PC-9 (cell line): Measurements from ENCODE around the gene SH3GL3. TPM values are rescaled to one million over a fixed set of nuclear protein-coding genes. Genes with fewer than 3 reads are reported as not detected.

Experiments used
- BruUV-seq: library from RNA; stranded (reverse); fragments of 400-500 nt; replicated peaks from 2 replicates; lab custom pipeline; 2021; lab: Mats Ljungman, UMichigan
- CTCF ChIA-PET: fragments of 300-600 bp; sonication (Branson Sonifier 250); formaldehyde crosslinking; loops from one replicate; lab custom pipeline; 2022; ENCODE audit warnings: antibody characterized with exemption; lab: Charles Lee
- POLR2A ChIA-PET: fragments of 300-600 bp; sonication (Branson Sonifier 250); formaldehyde crosslinking; loops from one replicate; lab custom pipeline; 2022; ENCODE audit warnings: antibody characterized with exemption; ENCODE audit not compliant: unreplicated experiment; lab: Charles Lee
- DNase-seq, 2 experiments: peaks; one replicate each; pipeline versions ENCODE4 v3.0.0 to v3.0.0-alpha.2; 2015 to 2022; ENCODE audit warnings: mixed read lengths in 1 of 2
- H2AFZ ChIP-seq: fragments of 200-600 bp; sonication (generic); 2 replicates; pipeline ENCODE4 v1.8.1; 2017; ENCODE audit warnings: antibody characterized with exemption
- H3F3A ChIP-seq: fragments of 200-600 bp; sonication (generic); 2 replicates; pipeline ENCODE4 v1.8.1; 2017; ENCODE audit warnings: antibody characterized with exemption, mild to moderate bottlenecking, low read depth; ENCODE audit not compliant: insufficient read depth
- H3K27ac ChIP-seq: fragments of 200-600 bp; sonication (generic); 2 replicates; pipeline ENCODE4 v1.6.1; 2016; ENCODE audit warnings: mixed run types
- H3K27me3 ChIP-seq: fragments of 200-600 bp; sonication (generic); 2 replicates; pipeline ENCODE4 v1.6.1; 2016; ENCODE audit warnings: low read depth, mixed run types; ENCODE audit not compliant: insufficient read depth
- H3K36me3 ChIP-seq: fragments of 200-600 bp; sonication (generic); 2 replicates; pipeline ENCODE4 v1.6.1; 2016; ENCODE audit warnings: low read depth, mixed run types
- H3K4me1 ChIP-seq: fragments of 200-600 bp; sonication (generic); replicated peaks from 2 replicates; pipeline ENCODE4 v1.6.1; 2016; ENCODE audit warnings: mixed run types; ENCODE audit not compliant: insufficient read depth
- H3K4me2 ChIP-seq: fragments of 200-600 bp; sonication (generic); 2 replicates; pipeline ENCODE4 v1.6.1; 2017; ENCODE audit warnings: mixed run types
- H3K4me3 ChIP-seq: fragments of 200-600 bp; sonication (generic); 2 replicates; pipeline ENCODE4 v1.6.1; 2016; ENCODE audit warnings: mixed run types
- H3K79me2 ChIP-seq: fragments of 200-600 bp; sonication (generic); 2 replicates; pipeline ENCODE4 v1.6.1; 2017; ENCODE audit warnings: low read depth, mixed run types
- H3K9me2 ChIP-seq: fragments of 200-600 bp; sonication (generic); 2 replicates; pipeline ENCODE4 v1.8.1; 2017; ENCODE audit warnings: mild to moderate bottlenecking; ENCODE audit not compliant: insufficient read depth
- H3K9me3 ChIP-seq: fragments of 200-600 bp; sonication (generic); 2 replicates; pipeline ENCODE4 v1.8.1; 2016; ENCODE audit warnings: low read depth; ENCODE audit not compliant: insufficient read depth
- H4K20me1 ChIP-seq: fragments of 200-600 bp; sonication (generic); 2 replicates; pipeline ENCODE4 v1.8.1; 2017; ENCODE audit not compliant: insufficient read depth
- CTCF ChIP-seq: fragments of 200-600 bp; sonication (generic); conservative IDR thresholded peaks from 2 replicates; pipeline ENCODE4 v1.6.1; 2017; ENCODE audit warnings: mixed run types, antibody characterized with exemption, mild to moderate bottlenecking, moderate library complexity
- EZH2 ChIP-seq: fragments of 200-600 bp; sonication (generic); IDR thresholded peaks from 2 replicates; pipeline ENCODE4 v1.8.0; 2017; ENCODE audit warnings: antibody characterized with exemption, low read depth
- intact Hi-C: fragments of 100-400 bp; cut with micrococcal nuclease; formaldehyde crosslinking; loops from one replicate; pipeline ENCODE4 v1.10.0; 2022; ENCODE audit not compliant: unreplicated experiment
- total RNA-seq: library from RNA; stranded (reverse); gene quantifications from 2 replicates; pipeline ENCODE4 v1.2.3, GENCODE V29; 2021

Gene SH3GL3
- total RNA-seq, 1 experiment from 2014 or later, result 0.22 TPM

- intact Hi-C loops, result no loop called here
- TF ChIP-seq EZH2, result no peak
- TF ChIP-seq CTCF, result no peak
- Histone ChIP-seq H3K27ac (no peak overlapping the region), H3K4me2 (no peak overlapping the region), H4K20me1 (no peaks in the 10 kb centered on the region), H3F3A (no peaks in the 10 kb centered on the region), H3K4me1 (no peaks in the 10 kb centered on the region), H2AFZ (no peak overlapping the region), H3K79me2 (no peaks in the 10 kb centered on the region), H3K4me3 (no peak overlapping the region), H3K9me2 (no peaks in the 10 kb centered on the region), H3K9me3 (no peaks in the 10 kb centered on the region), H3K36me3 (no peaks in the 10 kb centered on the region), H3K27me3 (no peaks in the 10 kb centered on the region)
- POLR2A ChIA-PET, result no interaction called here
- no peak for DNase-seq
- no TSS peak for BruUV-seq
- CTCF ChIA-PET, result interaction anchor here (0.6 kb wide), 1 partner anchor 108 kb away, joined by 18 read pairs; no protein-coding TSS in a partner anchor
These were observed 30.1 kb downstream of the SH3GL3 start for GRCh38 chr15:83477172-83477807.

- no peaks in the 10 kb centered on the region for H4K20me1 ChIP-seq
- no peaks in the 10 kb centered on the region for H3F3A ChIP-seq
- ChIA-PET POLR2A (no interaction called here), CTCF (no interaction called here)
- H3K79me2 ChIP-seq, result no peaks in the 10 kb centered on the region
- no peaks in the 10 kb centered on the region for H3K9me3 ChIP-seq
- TF ChIP-seq EZH2 (no peak), CTCF (no peak)
- H3K4me1 ChIP-seq, result no peaks in the 10 kb centered on the region
- no peak overlapping the region for H3K27ac ChIP-seq
- H3K9me2 ChIP-seq, result no peaks in the 10 kb centered on the region
- no peak overlapping the region for H2AFZ ChIP-seq
- no peaks in the 10 kb centered on the region for H3K36me3 ChIP-seq
- intact Hi-C loops, result no loop called here
- no peak for DNase-seq
- BruUV-seq, result no TSS peak
- no peaks in the 10 kb centered on the region for H3K27me3 ChIP-seq
- H3K4me2 ChIP-seq, result no peak overlapping the region
- H3K4me3 ChIP-seq, result no peak overlapping the region
These were observed 30.8 kb downstream of the SH3GL3 start for GRCh38 chr15:83477808-83478537.

GRCh38 chr15:83483612-83484011 is 36.5 kb downstream of the SH3GL3 start:
- ChIA-PET POLR2A (no interaction called here), CTCF (no interaction called here)
- Histone ChIP-seq H2AFZ (no peak overlapping the region), H3K9me2 (no peaks in the 10 kb centered on the region), H3K9me3 (no peaks in the 10 kb centered on the region), H3K4me2 (no peak overlapping the region), H3K4me3 (no peak overlapping the region), H4K20me1 (no peaks in the 10 kb centered on the region), H3K36me3 (no peaks in the 10 kb centered on the region), H3K4me1 (no peaks in the 10 kb centered on the region), H3F3A (no peaks in the 10 kb centered on the region), H3K79me2 (no peaks in the 10 kb centered on the region), H3K27ac (no peak overlapping the region), H3K27me3 (no peaks in the 10 kb centered on the region)
- intact Hi-C loops, result no loop called here
- TF ChIP-seq EZH2, result no peak
- TF ChIP-seq CTCF, result no peak
- DNase-seq, result no peak
- no TSS peak for BruUV-seq
